Esophagus (tissue), 2 donors: Measurements from ENCODE around the gene DNAH7. TPM values are rescaled to one million over a fixed set of nuclear protein-coding genes. Genes with fewer than 3 reads are reported as not detected.
"Not testable (repeated sequence)": the region's sequence is repeated elsewhere in the genome, so short reads cannot be mapped to it uniquely, and the experiment has no call there.

Experiments used
- H3K27ac ChIP-seq, 2 donors: one replicate each; pipeline ENCODE4 v1.5.1; 2013; ENCODE audit warnings: low read depth in 2 of 2, mild to moderate bottlenecking in 2 of 2, inconsistent platforms in 1 of 2, low read length in 1 of 2, moderate library complexity in 1 of 2
- H3K27me3 ChIP-seq, 2 donors: one replicate each; pipeline ENCODE4 v1.6.1; 2013; ENCODE audit warnings: low read length in 2 of 2, control low read depth in 1 of 2, mild to moderate bottlenecking in 1 of 2; ENCODE audit not compliant: insufficient read depth in 2 of 2, control insufficient read depth in 1 of 2
- H3K36me3 ChIP-seq, 2 donors: one replicate each; pipeline ENCODE4 v1.6.1; 2013; ENCODE audit warnings: low read length in 1 of 2; ENCODE audit not compliant: control insufficient read depth in 2 of 2, insufficient read depth in 2 of 2
- H3K4me1 ChIP-seq, 2 donors: one replicate each; pipeline ENCODE4 v1.6.1; 2013; ENCODE audit warnings: low read length in 1 of 2; ENCODE audit not compliant: control insufficient read depth in 2 of 2, insufficient read depth in 2 of 2
- H3K4me3 ChIP-seq, 2 donors: one replicate each; pipeline ENCODE4 v1.5.1; 2013; ENCODE audit warnings: low read length in 2 of 2, mild to moderate bottlenecking in 2 of 2, low read depth in 1 of 2, moderate library complexity in 1 of 2
- H3K9me3 ChIP-seq, 2 donors: one replicate each; pipeline ENCODE4 v1.6.1; 2013; ENCODE audit warnings: mild to moderate bottlenecking in 2 of 2, low read depth in 1 of 2, low read length in 1 of 2, moderate library complexity in 1 of 2; ENCODE audit not compliant: control insufficient read depth in 2 of 2, insufficient read depth in 1 of 2
- WGBS, 2 donors: extraction: QIAGEN DNeasy Blood & Tissue Kit; methylation state at CpG; one replicate each; pipeline ENCODE4 v1.1.7; 2013; 5-methylcytosine and 5-hydroxymethylcytosine counted together
- polyA plus RNA-seq, 2 donors: library from polyadenylated mRNA; stranded (reverse); fragments of 200-250 nt; gene quantifications; one replicate each; pipeline ENCODE4 v1.2.3, GENCODE V29; 2013
- donor health status: healthy with polysubstance abuse.
- donor health status: Bipolar disorder and iron deficiency.

Gene DNAH7
- polyA plus RNA-seq, 2 donors, result 0.06 to 0.09 TPM

DNA sequence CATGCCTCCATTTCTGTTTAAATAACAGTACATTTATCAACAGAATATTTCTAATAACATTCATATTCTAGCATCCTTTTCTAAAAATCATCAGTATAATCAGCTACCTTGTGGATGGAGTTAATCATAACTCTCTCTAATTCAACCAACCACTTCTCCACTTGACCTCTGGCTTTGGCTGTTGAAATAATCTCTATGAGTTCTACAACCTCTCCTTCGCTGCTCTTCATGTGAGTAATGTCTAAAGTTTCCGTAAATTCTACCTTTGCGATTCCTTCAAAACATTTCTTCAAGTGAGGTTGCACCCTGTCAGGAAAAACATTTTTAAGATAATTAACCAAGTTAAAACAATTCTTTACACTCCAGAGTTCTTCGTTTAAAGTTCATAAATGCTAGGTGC, 134.2 kb downstream of the DNAH7 start:
- Histone ChIP-seq H3K9me3 (no peaks in the 10 kb centered on the region), H3K27me3 (no peaks in the 10 kb centered on the region), H3K36me3 (no peaks in the 10 kb centered on the region), H3K4me3 (no peak overlapping the region), H3K27ac (no peak overlapping the region), H3K4me1 (no peaks in the 10 kb centered on the region)
- 93 to 94% methylated on average over 4 of the region's 4 CpGs for WGBS, 2 donors

DNA sequence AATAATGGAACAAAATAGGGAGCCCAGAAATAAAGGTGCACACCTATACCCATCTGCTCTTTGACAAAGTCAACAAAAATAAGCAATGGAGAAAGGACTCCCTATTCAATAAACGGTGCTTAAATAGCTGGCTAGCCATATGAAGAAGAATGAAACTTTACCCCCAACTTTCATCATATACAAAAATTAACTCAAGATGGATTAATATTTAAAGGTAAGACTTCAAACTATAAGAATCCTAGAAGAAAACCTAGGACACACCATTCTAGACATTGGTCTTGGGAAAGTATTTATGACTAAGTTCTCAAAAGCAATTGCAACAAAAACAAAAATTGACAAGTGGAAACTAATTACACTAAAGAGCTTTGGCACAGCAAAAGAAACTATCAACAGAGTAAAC, 139.1 kb downstream of the DNAH7 start:
- H3K27ac ChIP-seq, result no peak overlapping the region
- no peaks in the 10 kb centered on the region for H3K36me3 ChIP-seq
- H3K4me3 ChIP-seq, result no peak overlapping the region
- H3K9me3 ChIP-seq, result no peaks in the 10 kb centered on the region
- no peaks in the 10 kb centered on the region for H3K4me1 ChIP-seq
- 87 to 98% methylated on average over 1 of the region's 1 CpG for WGBS, 2 donors
- no peaks in the 10 kb centered on the region for H3K27me3 ChIP-seq

DNA sequence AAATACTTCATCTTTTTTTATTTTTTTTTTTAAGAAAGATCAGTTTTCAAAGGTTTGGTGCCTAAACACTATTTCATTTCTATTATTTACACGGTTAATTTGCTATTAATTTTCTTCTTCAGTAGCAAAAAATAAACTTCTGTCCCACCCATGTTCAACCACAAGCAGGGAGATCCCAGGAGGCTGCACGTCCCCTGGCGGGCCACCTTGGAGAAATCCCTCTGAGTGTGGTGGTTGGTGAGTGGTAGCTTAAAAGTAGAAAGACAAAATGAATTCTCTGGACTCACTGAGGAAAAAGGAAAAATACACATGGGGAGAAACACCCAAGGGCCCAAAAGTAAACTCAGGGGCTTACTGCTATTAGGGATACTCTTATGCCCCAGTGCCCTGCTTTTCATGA, 143.5 kb downstream of the DNAH7 start:
- H3K27ac ChIP-seq, result no peak overlapping the region
- no peaks in the 10 kb centered on the region for H3K4me1 ChIP-seq
- H3K9me3 ChIP-seq, result no peaks in the 10 kb centered on the region
- no peak overlapping the region for H3K4me3 ChIP-seq
- no peaks in the 10 kb centered on the region for H3K36me3 ChIP-seq
- 91 to 95% methylated on average over 3 of the region's 3 CpGs for WGBS, 2 donors
- H3K27me3 ChIP-seq, result no peaks in the 10 kb centered on the region

DNA sequence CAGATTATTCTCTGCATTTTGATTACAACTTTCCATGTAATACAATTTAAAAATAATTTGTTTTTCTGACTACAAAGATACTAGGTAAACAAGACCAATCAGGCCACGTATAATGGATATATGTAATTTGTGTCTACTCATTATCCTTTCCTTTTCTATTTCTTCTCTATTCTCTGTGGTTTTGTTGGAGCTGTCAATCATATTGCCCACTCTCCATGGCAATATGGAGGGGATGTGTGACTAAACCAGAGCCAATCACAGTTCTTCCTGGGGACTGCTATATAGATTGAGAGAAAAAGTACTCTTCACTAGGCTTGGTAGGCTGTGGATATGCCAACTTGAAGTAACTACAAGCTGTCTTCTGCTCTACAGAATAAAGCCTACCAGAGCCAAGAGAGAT, 144.7 kb downstream of the DNAH7 start:
- H3K9me3 ChIP-seq, result no peaks in the 10 kb centered on the region
- WGBS, 2 donors, result 88 to 92% methylated on average over 1 of the region's 1 CpG
- H3K4me3 ChIP-seq, result no peak overlapping the region
- H3K27ac ChIP-seq, result no peak overlapping the region
- H3K27me3 ChIP-seq, result no peaks in the 10 kb centered on the region
- no peaks in the 10 kb centered on the region for H3K36me3 ChIP-seq
- H3K4me1 ChIP-seq, result no peaks in the 10 kb centered on the region

DNA sequence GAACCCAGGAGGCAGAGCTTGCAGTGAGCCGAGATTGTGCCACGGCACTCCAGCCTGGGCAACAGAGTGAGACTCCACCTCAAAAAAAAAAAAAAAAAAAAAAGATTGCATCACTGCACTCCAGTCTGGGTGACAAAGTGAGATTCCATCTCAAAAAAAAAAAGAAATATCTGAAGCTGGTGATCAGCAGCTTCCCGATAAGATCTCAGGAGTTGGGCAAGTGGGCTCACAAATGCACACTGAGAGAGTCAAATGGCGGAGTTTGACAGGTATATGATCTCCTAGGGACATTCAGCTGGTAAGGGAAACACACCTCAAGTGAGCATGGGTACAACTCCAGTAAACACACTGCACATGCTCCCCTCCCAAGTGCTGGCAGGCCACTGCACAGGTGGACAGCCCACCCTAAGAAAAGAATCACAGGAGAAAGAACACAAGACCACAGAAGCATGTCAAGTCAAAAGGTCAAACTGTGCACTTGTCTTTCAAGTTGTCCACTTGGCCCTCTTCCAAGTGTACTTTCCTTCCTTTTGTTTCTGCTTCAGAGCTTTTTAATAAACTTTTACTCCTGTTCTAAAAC, 151.5 kb downstream of the DNAH7 start:
- not testable (repeated sequence) for H3K36me3 ChIP-seq, H3K27ac ChIP-seq, H3K27me3 ChIP-seq, H3K4me3 ChIP-seq, H3K9me3 ChIP-seq, H3K4me1 ChIP-seq
- 94 to 96% methylated on average over 4 of the region's 4 CpGs for WGBS, 2 donors

DNA sequence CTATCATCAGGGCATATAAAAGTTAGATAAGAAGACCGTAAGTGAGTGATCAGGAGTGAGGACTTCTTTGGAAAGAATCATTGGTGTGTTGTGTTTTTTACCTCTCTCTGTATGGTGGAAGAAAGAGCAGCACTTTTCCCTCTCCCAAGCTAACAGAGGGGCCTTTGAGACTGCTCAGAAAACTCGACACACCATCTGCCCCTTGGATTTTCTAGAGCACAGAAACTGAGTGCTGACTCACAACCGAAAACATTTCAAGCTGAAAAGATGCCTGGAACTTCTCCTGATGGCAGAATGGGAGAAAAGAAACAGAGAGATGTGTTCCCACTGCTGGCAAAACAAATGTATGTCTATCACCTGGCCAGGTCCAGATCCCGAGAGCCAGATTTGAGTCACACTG, 156.6 kb downstream of the DNAH7 start:
- Histone ChIP-seq H3K27me3 (no peaks in the 10 kb centered on the region), H3K4me1 (no peaks in the 10 kb centered on the region)

DNA sequence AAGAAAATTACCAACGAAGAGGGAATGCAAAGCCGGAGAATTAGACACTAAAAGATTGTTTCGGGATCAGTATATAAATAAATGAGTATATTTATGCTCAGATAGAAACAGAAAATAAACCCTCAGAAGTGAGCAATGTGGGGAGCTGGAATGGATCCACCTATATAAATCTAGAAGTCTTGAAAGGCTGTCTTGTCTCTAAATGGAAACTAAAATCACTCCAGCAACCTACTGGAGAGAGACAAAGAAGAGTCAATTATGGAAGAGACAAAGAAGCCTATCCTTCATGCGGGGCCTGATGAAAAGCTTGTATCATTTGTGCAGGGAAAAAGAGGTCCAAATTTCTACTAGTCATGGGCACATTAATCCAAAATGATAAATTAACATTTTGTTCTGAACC, 158.1 kb downstream of the DNAH7 start:
- Histone ChIP-seq H3K4me1 (no peaks in the 10 kb centered on the region), H3K9me3 (no peaks in the 10 kb centered on the region), H3K27ac (no peak overlapping the region), H3K4me3 (no peak overlapping the region), H3K36me3 (no peaks in the 10 kb centered on the region), H3K27me3 (no peaks in the 10 kb centered on the region)
- 69 to 80% methylated on average over 4 of the region's 4 CpGs for WGBS, 2 donors

More for the DNA sequence above, 156.6 kb downstream of the DNAH7 start:
- WGBS, 2 donors, result 80 to 83% methylated on average over 4 of the region's 4 CpGs
- no peak overlapping the region for H3K27ac ChIP-seq
- H3K4me3 ChIP-seq, result no peak overlapping the region
- no peaks in the 10 kb centered on the region for H3K9me3 ChIP-seq
- no peaks in the 10 kb centered on the region for H3K36me3 ChIP-seq

DNA sequence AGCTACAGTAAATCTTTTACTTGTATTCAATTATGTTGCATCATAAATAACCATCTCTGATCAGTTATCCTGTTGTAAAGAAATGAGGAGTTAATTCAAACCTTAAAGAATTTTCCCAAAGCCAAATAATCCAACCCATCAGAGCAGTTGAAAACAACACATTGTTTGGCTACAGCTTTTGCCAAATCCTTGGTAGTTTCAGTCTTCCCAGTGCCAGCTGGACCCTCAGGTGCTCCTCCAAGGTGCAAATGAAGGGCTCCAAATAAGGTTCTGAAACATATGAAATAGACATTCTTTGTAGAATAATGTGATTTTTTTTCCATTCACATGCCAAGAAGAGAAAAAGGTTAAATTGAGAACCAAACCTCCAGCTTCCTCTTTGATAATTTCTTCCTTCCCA, 158.7 kb downstream of the DNAH7 start:
- Histone ChIP-seq H3K4me3 (no peak overlapping the region), H3K36me3 (no peaks in the 10 kb centered on the region), H3K27me3 (no peaks in the 10 kb centered on the region), H3K27ac (no peak overlapping the region), H3K4me1 (no peaks in the 10 kb centered on the region), H3K9me3 (no peaks in the 10 kb centered on the region)

DNA sequence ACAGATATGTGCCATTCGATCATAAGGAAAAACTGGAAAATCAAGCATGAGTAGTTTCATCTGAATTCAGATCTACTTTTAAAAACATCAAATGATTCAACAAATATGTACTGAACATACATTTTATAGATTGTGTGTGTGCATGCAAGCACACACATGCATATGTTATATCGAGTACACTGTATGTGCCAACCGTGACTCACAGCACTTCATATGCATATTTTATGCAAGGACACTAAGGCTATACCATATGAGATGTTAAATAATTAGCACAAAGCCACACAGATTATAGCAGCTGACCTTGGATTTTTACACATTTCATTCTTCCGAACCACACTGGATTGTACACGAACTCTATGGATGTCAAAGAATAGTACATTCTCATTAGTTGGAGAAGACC, 161.2 kb downstream of the DNAH7 start:
- Histone ChIP-seq H3K27ac (no peak overlapping the region), H3K36me3 (no peaks in the 10 kb centered on the region), H3K4me1 (no peaks in the 10 kb centered on the region), H3K4me3 (no peak overlapping the region), H3K9me3 (no peaks in the 10 kb centered on the region), H3K27me3 (no peaks in the 10 kb centered on the region)
- WGBS, 2 donors, result 78 to 88% methylated on average over 5 of the region's 5 CpGs

DNA sequence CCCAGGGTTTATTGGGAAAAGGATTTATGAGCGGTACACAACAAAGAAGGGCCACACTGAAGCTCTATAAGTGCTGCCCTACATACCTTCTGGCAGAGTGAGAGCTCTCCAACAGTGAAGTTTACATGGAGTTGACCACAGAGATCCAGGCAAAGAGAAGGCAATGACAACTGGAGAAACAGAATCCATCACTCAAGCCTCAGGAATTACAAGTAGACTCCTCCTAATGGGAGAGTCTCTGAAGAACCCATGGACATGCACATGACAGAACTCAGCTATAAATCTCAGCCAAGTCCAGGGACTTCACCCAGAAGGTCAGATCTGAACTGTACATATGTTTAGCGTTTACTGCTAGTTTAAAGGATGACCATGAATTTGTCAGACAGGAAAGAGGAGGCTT, 164.7 kb downstream of the DNAH7 start:
- WGBS, 2 donors, result 82 to 87% methylated on average over 2 of the region's 2 CpGs
- no peak overlapping the region for H3K4me3 ChIP-seq

More for the DNA sequence above, 164.7 kb downstream of the DNAH7 start:
- Histone ChIP-seq H3K27me3 (no peaks in the 10 kb centered on the region), H3K4me1 (no peaks in the 10 kb centered on the region), H3K36me3 (no peaks in the 10 kb centered on the region), H3K27ac (no peak overlapping the region), H3K9me3 (no peaks in the 10 kb centered on the region)
